NOMO-1 treated with DMSO at 0.1 percent for 48 hours (cell line): ENCODE results near the gene PCBP2.

Experiments used
- DNase-seq: peaks from one replicate; lab custom pipeline; 2025; ENCODE audit not compliant: unreplicated experiment; lab: John Stamatoyannopoulos, UW

Gene PCBP2

DNA sequence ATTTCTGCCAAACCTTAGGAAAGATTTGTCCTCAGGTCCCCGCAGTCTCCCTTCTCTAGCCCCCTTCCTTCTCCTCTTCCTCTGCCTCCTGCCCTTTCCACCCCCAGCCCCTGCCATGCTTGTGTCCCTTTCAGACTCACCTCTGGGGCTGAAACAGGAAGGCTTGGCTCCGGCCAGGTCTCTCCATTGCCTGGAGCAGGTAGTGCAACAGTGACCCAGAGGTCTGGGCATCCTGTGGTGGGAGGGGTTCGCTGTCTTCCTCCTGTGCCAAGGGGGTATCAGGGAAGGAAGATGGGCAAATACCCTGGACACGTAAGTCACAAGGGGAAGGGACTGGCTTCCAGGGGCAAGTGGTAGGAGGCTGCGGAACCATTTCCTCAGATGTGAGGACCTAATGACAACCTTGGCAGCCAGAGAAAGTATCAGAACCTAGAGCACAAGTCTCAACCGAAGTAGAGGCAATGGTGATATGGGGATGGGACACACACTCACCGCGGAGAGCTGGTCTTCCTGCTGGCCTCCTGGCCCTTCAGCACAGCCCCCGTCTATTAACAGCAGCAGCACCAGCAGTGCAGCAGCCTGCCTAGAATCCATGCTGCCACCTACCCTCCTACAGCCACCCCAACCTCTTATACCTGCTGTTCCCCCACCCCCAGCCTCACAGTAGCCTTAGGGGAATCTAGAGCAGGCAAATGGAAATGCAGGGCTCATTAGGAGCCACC, 55.1 kb downstream of the PCBP2 start, which contains the start of gene NPFF:
Gene NPFF (minus strand): TSS at position 604 of the 722 bp plus-strand sequence. CDS start 10 bp downstream, at position 594.
- DNase-seq: no peak

DNA sequence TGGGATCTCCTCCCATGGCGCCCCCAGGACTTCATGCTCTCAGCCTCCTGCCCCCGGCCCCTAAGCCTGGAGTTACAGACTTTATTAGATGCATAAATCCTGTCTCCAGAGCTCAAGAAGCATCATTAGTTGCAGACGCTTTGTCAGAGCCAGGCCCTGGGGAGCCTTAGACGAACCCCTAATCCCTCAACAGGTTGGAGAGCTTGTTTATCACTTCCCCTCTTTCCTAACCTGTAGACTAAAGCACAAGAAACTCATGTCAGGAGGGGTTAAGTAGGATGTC, 55.6 kb downstream of the PCBP2 start:
- no peak for DNase-seq

GRCh38 chr12:53508534-53509170, 56.8 kb downstream of the PCBP2 start:
- DNase-seq: peak; percentile 82

DNA sequence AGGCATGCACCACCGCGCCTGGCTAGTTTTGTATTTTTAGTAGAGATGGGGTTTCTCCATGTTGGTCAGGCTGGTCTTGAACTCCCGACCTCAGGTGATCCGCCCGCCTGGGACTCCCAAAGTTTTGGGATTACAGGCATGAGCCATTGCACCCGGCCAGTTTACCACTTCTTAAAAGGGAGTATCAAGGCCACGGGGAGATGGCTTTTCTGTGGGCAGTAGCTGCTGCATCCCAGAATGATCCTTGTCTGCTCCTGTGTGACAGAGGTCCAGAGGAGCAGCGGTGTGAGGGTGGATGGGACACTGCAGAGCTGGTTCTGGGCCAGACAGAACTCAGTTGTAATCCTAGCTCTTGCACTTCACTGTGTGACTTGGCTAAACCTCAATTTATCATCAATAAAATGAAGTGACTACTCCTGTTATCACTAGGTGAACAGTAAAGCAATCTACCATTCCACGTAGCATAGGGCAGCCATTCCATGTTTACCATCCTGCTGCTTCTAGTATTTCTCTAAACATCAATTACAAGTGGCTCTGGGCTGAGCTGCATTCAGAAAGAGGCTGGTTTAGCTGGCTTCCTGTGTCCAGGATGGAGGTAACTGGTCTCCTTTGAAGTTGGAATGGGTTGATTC, 58.4 kb downstream of the PCBP2 start:
- no peak for DNase-seq

DNA sequence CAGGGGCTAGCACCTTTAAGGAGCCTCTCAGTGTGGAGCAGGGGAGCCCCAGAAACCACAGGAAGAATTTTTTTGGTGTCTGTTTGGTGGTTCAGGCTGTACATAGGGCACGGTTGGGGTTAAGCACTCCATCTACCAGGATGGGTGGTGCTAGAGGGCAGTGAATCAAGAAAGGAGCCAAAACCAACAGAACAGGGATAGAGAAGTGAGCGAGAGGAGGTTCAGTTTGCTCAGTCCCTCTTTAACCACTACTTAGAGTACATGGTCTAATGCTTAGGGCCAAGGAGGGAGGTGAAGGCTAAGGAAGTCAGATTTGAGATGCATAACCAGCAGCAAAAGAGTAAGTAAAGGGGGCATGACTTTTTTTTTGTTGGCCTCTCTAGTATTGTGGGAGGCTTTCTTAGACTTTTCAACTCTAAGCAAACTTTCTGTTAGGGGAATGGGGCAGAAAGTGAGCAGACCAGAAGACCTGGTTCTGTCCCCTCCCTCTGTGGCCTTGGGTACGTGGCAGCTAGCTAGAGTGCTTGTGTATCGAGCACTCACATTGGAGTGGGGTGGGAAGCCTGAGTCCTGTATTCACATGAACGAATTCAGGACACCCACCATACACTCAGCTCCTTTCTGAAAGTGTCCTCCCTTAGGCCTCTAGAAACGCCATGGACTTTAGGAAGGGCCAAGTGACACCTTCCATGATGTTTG, 62.0 kb downstream of the PCBP2 start:
- no peak for DNase-seq

DNA sequence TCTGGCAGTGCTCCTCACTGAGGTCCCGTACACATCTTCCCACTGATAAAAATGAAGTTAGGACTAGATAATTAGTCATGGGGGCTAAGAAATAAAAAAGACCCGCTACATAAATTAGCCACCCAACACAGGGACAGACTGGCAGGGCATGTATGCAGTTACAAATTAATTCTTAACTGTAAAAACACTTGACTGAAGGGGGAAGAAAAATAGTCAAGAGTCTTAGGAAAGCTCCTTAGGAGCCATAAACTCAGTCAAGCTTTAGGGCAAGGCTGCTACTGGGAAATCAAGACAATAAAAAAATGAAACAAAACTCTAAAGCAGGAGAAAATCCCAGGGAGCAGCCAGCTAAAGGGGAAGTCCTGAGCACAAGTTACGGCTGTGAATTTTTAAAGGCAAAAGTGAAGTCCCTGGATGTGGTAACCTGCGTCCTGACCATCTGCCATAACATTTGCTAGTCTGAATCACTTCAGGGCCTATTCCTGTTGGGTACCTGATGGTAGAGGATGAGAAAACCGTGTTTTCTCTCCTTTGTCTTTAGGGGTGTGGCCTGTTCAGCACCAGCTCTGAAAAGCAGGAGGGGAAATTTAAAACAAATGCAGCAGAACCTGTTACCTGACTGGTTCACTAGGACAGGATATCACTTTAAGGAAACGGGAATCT, 62.9 kb downstream of the PCBP2 start:
- DNase-seq: no peak

DNA sequence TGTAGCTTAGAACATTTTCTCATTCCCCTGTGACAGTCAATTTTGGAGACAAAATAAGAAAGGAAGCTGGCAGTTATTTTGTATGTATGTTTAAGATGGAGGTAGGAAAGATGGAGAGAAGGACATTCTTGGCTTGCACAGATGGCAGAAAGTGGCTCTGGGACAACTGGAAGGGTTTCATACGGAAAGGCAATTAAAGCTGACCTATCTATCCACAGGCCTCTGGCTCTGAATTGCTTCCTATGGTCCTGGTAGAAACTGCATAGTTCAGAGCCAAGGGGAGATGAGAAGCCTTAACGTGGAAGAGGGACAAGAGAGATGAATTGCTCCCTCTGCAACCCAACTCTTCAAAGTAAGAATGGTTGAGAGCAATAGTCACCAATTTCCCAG, 63.4 kb downstream of the PCBP2 start:
- no peak for DNase-seq

DNA sequence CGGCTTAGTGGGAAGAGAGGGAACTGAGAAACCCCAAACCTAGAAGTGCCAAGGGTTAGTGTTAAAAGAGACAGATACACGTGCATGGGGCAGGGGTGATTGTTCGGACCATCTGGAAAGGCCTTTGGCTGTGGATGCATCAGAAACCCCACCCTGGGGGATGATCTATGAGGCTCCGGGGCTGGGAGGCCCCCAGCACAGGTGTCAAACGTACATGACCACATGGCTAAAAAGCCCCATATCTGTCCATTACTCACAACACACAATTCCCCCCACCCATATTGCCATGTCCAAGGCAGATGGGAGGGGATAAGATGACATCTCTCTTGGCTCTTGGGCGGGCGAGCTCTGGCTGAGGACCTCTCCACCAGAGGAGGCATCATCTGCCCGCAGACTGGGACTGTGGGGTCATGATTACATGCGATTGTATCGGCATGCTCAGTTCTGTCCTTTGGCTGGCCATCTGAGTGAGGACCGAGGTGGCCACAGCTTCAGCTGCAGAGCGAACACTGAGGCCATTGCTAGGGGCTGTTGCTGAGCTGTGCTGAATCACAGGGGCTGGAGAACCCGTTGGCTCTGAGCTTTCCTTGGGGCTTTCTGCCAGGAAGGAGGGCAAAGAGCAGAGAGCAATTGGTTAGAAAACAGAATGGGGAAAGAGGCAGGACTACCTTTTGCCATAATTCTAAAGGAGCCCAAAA, 65.0 kb downstream of the PCBP2 start:
- no peak for DNase-seq

- DNase-seq: no peak
Observed at GRCh38 chr12:53518381-53518780, 66.5 kb downstream of the PCBP2 start.

GRCh38 chr12:53523131-53523530, 71.2 kb downstream of the PCBP2 start:
- DNase-seq: no peak

- DNase-seq: no peak
Observed at GRCh38 chr12:53524476-53524875, 72.6 kb downstream of the PCBP2 start.

DNA sequence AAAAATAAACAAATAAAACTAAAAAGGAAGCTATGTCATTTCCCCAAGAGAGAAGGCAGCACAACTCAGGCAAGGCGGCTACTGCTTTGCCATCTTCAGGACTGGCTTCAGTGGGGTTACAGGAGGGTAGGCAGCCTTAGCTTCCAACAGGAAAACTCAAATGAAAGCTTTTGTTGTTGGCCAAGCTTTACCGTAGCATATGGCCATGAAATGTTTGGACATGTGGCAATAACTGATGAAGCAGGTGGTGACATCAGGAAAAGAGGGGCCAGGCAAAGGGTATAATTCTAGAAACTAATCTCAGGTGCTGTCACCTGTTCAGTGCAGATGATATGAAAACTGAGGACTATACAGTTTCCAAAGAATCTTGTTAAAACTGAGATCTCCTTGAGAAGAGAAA, 78.2 kb downstream of the PCBP2 start:
- DNase-seq: no peak
